Stimulated activated naive CD8-positive, alpha-beta T cell treated with anti-CD3 and anti-CD28 coated beads, Interleukin-15, Interleukin-2, amounts not matched to agents 100 U/mL and 50 U/mL, for 24 hours (primary cell): Measurements from ENCODE around the gene RSAD1.

Source experiments
- ATAC-seq: fragments of 150-1000 bp; cut with Tn5 transposase; one replicate; pipeline ENCODE4 v1.10.0; 2021
- DNase-seq: peaks from one replicate; pipeline ENCODE4 v3.0.0; 2021

The RSAD1 gene

DNA sequence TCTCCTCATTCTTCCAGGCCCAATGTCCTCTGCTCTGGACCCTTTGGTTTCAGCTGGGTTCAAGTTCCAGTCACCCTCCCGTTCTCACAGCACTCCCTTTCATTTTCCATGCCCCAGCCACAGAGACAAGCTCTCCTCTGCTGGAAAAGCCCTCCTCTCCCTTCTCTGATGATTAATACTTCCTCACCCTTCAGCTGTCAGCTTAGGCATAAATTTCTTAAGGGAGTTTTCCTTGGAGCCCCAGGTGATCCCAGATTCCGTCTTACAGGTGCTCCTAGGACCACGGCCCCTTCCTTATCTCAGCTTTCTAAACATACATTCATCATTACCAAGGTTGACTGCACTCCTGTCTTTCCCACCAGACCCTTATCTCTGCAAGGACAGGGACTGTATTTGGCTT lies 20.4 kb upstream of the RSAD1 start:
- no peak for DNase-seq
- no peak for ATAC-seq

- DNase-seq, result no peak
- ATAC-seq, result no peak
Measured at GRCh38 chr17:50458701-50459676, 19.7 kb upstream of the RSAD1 start.

- ATAC-seq, result no peak
- DNase-seq, result no peak
Measured at GRCh38 chr17:50459756-50460155, 18.9 kb upstream of the RSAD1 start.

DNA sequence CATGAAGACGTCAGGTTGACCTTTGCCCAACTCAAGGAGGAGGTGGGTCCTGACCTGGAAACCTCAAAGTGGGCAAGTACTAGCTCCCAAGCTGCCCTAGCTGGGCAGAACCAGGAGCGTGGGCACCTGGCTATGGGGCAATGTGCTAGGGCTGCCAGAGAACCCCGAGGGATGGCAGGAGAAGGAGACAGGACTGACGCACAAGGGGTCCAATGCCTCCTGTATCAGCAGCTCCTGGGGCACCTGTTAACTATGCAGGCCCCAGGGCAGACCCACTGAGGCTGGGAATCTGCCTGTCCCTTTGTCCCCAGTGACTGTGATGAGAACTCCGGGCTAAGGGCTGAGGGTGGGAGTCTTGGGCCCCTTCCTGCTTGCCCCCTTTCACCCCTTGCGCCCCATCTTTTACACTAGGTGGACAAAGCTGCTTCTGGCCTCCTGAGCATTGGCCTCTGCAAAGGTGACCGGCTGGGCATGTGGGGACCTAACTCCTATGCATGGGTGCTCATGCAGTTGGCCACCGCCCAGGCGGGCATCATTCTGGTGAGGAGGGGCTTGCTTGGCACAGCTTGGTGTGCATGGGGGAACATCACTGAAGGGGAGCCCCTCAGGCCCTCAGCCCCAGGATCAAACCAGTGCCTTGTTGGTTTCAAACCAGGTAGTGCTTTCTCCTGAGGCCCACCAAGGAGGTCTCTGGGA lies 17.7 kb upstream of the RSAD1 start:
- DNase-seq (no peak), ATAC-seq (no peak)

- DNase-seq, result no peak
- no peak for ATAC-seq
Measured at GRCh38 chr17:50461550-50462132, 17.0 kb upstream of the RSAD1 start.

DNA sequence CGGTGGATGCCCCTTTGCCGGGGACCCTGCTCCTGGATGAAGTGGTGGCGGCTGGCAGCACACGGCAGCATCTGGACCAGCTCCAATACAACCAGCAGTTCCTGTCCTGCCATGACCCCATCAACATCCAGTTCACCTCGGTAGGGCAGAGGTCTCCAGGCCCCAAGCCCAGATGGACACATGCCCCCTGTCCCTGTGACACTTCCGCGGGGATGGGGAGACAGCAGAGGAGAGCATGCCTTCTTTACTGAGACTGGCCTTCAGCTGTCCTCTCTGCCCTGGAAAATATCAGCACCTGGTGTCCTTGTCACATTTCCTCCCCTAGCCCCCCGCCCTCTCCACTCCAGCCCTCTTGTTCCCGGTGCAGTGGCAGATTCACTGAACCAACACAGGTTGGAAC lies 16.2 kb upstream of the RSAD1 start:
- ATAC-seq, result no peak
- DNase-seq, result no peak

- ATAC-seq (no peak), DNase-seq (no peak)
Measured at GRCh38 chr17:50464121-50464520, 14.5 kb upstream of the RSAD1 start.

GRCh38 chr17:50464736-50465135 lies 13.9 kb upstream of the RSAD1 start:
- DNase-seq, result no peak
- no peak for ATAC-seq

- DNase-seq, result no peak
- no peak for ATAC-seq
Measured at GRCh38 chr17:50465171-50465570, 13.5 kb upstream of the RSAD1 start.

DNA sequence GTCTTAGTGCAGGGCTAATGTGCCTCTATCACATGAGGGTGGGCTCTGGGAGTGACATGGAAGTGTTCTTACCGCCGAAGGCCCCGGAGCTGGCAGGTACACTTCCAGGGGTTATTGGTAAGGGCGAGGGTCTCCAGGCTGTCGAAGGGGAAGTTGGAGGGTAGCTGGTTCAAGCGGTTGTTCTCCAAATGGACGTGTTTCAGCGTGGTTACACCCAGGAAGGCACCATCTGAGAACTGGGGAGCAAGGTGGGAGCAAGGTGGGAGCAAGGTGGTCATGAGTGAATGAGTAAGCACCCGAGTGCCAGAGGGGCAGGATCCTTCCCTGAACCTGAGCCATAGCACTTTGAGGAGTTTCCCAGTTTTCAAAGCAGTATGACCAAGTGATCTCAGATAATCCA lies 13.0 kb upstream of the RSAD1 start:
- DNase-seq, result no peak
- no peak for ATAC-seq

- no peak for DNase-seq
- ATAC-seq, result no peak
Measured at GRCh38 chr17:50466371-50467113, 12.1 kb upstream of the RSAD1 start.

DNA sequence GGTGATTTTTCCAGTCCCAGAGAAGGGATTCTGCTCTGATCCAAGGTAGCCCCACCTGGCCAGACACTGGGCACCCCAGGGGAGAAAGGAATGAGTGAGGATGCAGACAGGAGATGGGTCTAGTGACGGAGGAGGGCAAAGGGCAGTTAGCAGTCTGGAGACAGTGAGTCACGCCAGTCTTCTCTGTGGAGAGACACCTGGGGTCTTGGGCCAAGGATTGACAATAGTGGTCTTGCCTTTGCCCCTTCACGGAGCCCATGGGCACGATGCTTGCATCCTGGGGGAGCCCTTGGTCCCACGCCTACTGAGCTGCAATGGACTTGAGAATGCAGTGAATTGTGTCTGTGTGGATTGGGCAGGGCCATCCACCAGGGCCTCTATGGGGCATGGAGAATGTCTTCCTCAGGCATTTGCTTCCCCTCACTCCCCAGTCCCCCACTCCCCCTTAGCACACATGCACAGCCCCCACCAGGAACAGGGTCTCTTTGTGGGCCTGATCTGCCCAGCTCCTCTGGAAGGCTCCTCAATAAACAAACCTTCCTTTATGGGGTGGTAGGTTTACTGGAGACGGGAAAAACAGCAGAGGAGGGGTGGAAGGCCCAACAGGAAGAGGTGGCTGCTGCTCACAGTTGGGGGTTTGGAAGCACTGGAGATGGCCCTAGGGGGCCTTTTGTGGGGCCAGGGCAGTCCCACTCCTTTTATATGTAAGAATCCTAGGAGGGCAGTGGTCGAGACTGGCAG lies 11.4 kb upstream of the RSAD1 start:
- no peak for DNase-seq
- ATAC-seq, result no peak

GRCh38 chr17:50467855-50468303 lies 10.8 kb upstream of the RSAD1 start:
- DNase-seq (no peak), ATAC-seq (no peak)

- DNase-seq, result no peak
- ATAC-seq, result no peak
Measured at GRCh38 chr17:50468304-50469207, 10.1 kb upstream of the RSAD1 start, which contains the start of gene CHAD. Gene CHAD (minus strand): TSS chr17:50468880. CDS start chr17:50468813, 67 bp downstream.

DNA sequence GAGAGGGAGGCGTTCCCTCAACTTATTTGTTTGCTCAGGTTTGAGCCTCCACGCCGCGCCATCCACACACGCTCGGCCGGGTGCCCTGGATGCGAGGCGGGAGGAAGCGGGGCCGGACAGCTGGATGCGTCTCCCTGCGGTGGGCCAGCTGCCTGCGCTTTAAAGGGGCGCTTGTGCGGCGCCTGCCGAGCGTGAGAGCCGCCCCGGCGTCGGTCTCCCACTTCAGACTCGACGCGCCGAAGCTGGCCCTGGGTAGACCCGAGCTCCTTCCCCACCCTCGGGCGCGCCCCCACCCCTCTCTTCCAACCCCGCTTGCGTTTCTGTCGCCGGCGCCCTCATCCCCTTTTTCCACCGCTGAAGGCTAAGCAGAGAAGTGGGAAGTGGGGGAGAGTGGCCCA lies 9.5 kb upstream of the RSAD1 start:
- ATAC-seq (no peak), DNase-seq (no peak)

DNA sequence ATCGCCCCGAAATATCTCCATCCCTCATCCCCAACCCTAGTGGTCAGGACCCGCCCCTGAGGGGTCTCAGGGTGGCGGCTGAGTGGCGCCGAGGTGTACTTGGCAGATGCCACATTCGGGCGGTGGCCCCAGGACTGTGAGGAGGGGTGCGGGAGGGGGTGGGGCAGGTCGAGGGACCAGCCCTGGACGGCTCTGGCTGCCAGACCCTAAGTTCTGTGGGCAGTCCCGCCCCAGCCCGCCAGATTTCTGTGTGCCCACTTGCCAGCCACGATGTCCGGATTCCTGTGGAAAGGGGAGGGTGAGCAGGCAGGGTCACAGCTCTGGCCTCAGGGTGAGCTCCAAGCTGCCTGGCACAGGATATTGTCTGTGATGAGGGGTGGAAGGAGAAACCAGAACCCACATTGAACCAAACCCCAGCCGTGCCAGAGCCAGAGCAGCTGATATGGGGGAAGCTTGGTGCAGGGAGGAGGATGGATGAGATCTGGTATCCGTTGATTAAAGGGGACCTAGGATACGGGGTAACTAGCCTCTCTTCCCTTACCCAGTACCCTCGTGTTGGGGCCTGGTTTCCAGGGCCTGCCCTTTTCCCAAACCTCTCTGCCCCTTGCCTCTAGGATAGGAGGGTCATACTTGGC lies 8.9 kb upstream of the RSAD1 start:
- DNase-seq, result no peak
- ATAC-seq, result no peak

DNA sequence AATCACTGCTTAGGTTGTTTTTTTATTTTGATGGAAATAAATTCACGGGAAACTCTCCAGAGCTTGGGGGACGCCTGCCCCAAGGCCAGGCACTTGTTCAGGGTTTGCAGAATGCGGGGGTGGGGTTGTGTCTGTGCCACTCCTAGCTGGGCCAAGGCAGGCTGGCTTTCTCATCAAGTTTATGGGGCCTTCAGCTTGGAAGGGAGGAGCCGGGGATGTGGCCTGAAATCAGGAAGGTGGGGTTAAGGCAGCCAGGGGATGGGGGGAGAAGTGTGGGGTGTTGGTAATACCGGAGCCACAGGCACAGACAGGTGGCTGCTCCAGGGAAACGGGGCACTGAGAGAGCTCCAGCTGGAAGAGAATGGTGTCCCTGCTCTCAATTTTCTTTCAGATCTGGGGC lies 8.2 kb upstream of the RSAD1 start:
- no peak for ATAC-seq

GRCh38 chr17:50471009-50471905 lies 7.4 kb upstream of the RSAD1 start:
- DNase-seq (no peak), ATAC-seq (no peak)

More for the DNA sequence above, 8.2 kb upstream of the RSAD1 start:
- DNase-seq, result no peak

DNA sequence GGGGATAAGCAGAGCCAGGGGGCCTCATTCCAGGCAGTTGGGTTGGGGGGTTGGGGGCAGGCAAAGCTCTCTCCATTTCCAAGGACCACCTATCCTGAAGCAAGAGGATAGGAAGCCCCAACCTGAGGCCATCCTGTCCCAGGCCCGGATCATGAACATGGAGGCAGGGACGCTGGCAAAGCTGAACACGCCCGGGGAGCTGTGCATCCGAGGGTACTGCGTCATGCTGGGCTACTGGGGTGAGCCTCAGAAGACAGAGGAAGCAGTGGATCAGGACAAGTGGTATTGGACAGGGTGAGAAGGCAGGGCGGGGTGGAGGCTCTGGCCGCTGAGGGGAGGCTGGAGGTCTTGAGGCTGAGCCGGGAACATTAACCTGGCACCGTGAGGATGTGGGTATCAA lies 6.4 kb upstream of the RSAD1 start:
- no peak for ATAC-seq
- no peak for DNase-seq
